ENCODE measurements around the gene DSE.
A peak's percentile ranks its signal among the peaks of the same experiment; 100 is the strongest.
"Not testable (repeated sequence)": the region's sequence is repeated elsewhere in the genome, so short reads cannot be mapped to it uniquely, and the experiment has no call there.

The DSE gene

DNA sequence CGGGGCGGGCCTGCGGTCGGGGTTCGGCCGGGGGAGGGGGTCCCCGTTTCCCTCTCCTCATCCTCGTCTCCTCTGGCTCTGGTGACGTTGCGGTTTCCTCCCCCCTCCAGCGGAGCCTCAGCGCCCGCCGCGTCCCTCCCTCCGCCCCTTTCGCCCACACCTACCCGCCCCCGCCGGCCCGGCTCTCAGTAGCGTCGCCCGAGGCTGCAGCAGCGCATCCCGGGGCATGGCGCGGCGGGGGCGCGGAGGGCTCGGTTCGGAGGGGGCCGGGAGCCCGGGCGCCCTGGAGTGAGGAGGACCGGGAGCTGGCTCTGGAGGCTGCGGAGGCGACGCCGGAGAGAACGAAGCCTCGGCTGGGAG is at the start of gene DSE:
Gene DSE (plus strand): TSS at position 188 of the 360 bp plus-strand sequence. CDS start 28,304 bp downstream, outside the sequence.
- no peaks in the 10 kb centered on the region for H3K9me3 Mint-ChIP-seq
- peak within 1 kb of the TSS; percentile 74 for H3K4me3 Mint-ChIP-seq
- DNase-seq (peak; percentile 60), ATAC-seq (peak; percentile 55)
- peaks cover 31% of the 10 kb centered on the region for H3K27me3 Mint-ChIP-seq
- no peaks in the 10 kb centered on the region for H3K36me3 Mint-ChIP-seq (ENCODE audit: low read depth)
- H3K27ac Mint-ChIP-seq = no peak within 1 kb of the TSS
- peaks cover 18% of the 10 kb centered on the region for H3K4me1 Mint-ChIP-seq

DNA sequence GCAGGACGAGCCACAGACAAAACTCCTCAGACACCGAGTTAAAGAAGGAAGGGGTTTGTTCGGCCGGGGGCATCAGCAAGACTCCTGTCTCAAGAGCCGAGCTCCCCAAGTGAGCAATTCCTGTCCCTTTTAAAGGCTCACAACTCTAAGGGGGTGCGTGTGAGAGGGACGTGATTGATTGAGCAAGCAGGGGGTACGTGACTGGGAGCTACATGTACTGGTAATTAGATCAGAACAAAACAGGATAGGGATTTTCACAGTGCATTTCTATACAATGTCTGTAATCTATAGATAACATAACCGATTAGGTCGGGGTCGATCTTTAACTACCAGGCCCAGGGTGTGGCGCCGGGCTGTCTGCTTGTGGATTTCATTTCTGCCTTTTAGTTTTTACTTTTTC is 48.8 kb upstream of the DSE start:
- not testable (repeated sequence) for H3K27ac Mint-ChIP-seq; DNase-seq; H3K9me3 Mint-ChIP-seq; H3K4me3 Mint-ChIP-seq; H3K27me3 Mint-ChIP-seq; ATAC-seq; H3K36me3 Mint-ChIP-seq (ENCODE audit: low read depth); H3K4me1 Mint-ChIP-seq

- H3K9me3 Mint-ChIP-seq = no peaks in the 10 kb centered on the region
- no peaks in the 10 kb centered on the region for H3K27me3 Mint-ChIP-seq
- no peak overlapping the region for H3K4me3 Mint-ChIP-seq
- DNase-seq = no peak
- H3K4me1 Mint-ChIP-seq = no peaks in the 10 kb centered on the region
- ATAC-seq = no peak
- H3K36me3 Mint-ChIP-seq (ENCODE audit: low read depth) = no peaks in the 10 kb centered on the region
- no peak overlapping the region for H3K27ac Mint-ChIP-seq
Observed at GRCh38 chr6:116323863-116324262, 46.9 kb upstream of the DSE start.

DNA sequence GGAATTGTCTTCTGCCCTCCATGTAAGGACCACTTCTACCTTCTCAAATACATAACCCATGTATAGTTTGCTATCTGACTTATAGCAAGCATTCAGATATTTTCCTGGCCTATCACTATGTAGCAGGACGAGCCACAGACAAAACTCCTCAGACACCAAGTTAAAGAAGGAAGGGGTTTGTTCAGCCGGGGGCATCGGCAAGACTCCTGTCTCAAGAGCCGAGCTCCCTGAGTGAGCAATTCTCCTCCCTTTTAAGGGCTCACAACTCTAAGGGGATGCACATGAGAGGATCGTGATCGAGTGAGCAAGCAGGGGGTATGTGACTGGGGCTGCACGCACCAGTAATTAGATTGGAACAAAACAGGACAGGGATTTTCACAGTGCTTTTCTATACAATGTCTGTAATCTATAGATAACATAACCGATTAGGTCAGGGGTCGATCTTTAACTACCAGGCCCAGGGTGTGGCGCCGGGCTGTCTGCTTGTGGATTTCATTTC is 45.1 kb upstream of the DSE start:
- ATAC-seq; H3K4me3 Mint-ChIP-seq; H3K9me3 Mint-ChIP-seq; H3K36me3 Mint-ChIP-seq (ENCODE audit: low read depth); DNase-seq; H3K4me1 Mint-ChIP-seq; H3K27ac Mint-ChIP-seq; H3K27me3 Mint-ChIP-seq: not testable (repeated sequence)

DNA sequence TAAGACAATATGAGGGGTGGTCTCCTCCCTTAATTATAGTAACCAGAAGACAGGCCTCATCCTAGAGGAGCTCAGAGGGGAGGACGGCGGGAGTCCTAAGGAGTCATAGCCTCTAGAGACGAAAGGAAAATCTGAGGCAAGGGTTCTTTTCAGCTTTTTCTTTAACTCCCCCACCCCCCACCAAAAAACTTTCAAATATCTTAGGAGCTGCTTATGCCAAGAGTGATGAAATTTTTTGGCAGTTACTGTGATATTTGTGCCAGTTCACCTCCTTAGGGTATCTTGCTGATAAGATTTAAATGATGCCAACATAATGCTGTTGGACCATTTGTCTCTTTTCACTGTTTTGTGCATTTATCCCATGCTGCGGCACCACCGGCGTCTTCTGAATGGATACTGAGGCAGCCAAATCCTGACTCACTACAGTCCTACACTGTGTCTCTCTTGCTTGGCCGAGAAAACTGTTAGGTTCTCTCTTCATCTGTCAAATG is 44.5 kb upstream of the DSE start:
- no peak overlapping the region for H3K4me3 Mint-ChIP-seq
- DNase-seq (no peak), ATAC-seq (no peak)
- H3K27me3 Mint-ChIP-seq = no peaks in the 10 kb centered on the region
- H3K36me3 Mint-ChIP-seq (ENCODE audit: low read depth) = no peaks in the 10 kb centered on the region
- no peaks in the 10 kb centered on the region for H3K9me3 Mint-ChIP-seq
- no peaks in the 10 kb centered on the region for H3K4me1 Mint-ChIP-seq
- no peak overlapping the region for H3K27ac Mint-ChIP-seq

DNA sequence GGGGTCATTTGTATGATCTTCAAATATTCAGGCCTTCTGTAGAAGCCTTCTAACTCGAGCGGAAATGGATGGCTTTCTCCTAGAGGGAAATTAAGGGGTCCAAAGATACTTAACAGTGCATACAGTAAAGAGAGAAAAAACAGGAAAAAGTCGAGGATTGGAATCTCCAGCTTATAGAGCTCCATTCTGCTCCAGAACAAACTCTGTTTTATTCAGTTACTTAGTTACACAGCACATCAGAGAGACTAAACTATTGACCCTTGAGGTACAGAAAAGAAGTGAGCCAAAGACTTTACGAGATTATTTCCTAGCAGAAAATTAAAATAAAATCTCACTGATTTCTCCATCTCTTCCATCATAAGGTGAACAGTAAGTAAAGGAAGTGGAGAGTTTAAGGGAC is 43.8 kb upstream of the DSE start:
- H3K9me3 Mint-ChIP-seq = no peaks in the 10 kb centered on the region
- no peaks in the 10 kb centered on the region for H3K36me3 Mint-ChIP-seq (ENCODE audit: low read depth)
- no peaks in the 10 kb centered on the region for H3K27me3 Mint-ChIP-seq
- no peaks in the 10 kb centered on the region for H3K4me1 Mint-ChIP-seq
- ATAC-seq = no peak
- no peak for DNase-seq
- H3K4me3 Mint-ChIP-seq = no peak overlapping the region
- H3K27ac Mint-ChIP-seq = no peak overlapping the region

GRCh38 chr6:116327803-116328527 is 42.8 kb upstream of the DSE start:
- Mint-ChIP-seq H3K27ac (no peak overlapping the region), H3K4me1 (no peaks in the 10 kb centered on the region), H3K4me3 (no peak overlapping the region), H3K27me3 (no peaks in the 10 kb centered on the region), H3K36me3 (ENCODE audit: low read depth) (no peaks in the 10 kb centered on the region), H3K9me3 (no peaks in the 10 kb centered on the region)
- ATAC-seq = no peak
- no peak for DNase-seq

DNA sequence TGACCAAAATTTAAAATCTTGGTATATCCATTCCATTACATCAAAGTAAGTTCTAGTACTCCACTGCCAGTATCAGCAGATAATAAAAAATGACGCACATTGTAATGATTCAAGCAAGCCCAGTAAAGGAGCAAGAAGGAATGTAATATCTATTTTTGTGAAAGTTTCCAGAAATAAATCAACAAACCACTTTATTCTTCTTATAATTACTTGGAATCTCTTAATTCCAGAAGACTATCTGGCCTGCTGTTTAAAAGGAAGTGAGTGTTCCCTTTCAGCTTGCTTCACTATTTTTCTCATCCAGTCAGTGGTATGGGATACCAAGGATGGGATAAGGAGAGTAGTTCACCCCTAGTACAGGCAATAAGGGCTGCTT is 42.2 kb upstream of the DSE start:
- Mint-ChIP-seq H3K36me3 (ENCODE audit: low read depth) (no peaks in the 10 kb centered on the region), H3K27ac (no peak overlapping the region), H3K4me1 (no peaks in the 10 kb centered on the region), H3K9me3 (no peaks in the 10 kb centered on the region), H3K27me3 (no peaks in the 10 kb centered on the region), H3K4me3 (no peak overlapping the region)
- no peak for ATAC-seq
- no peak for DNase-seq

GRCh38 chr6:116329156-116329555 is 41.6 kb upstream of the DSE start:
- Mint-ChIP-seq H3K36me3 (ENCODE audit: low read depth) (no peaks in the 10 kb centered on the region), H3K4me1 (no peaks in the 10 kb centered on the region), H3K27ac (no peak overlapping the region), H3K27me3 (no peaks in the 10 kb centered on the region), H3K9me3 (peaks cover 5% of the 10 kb centered on the region), H3K4me3 (no peak overlapping the region)
- ATAC-seq = no peak
- DNase-seq = no peak

DNA sequence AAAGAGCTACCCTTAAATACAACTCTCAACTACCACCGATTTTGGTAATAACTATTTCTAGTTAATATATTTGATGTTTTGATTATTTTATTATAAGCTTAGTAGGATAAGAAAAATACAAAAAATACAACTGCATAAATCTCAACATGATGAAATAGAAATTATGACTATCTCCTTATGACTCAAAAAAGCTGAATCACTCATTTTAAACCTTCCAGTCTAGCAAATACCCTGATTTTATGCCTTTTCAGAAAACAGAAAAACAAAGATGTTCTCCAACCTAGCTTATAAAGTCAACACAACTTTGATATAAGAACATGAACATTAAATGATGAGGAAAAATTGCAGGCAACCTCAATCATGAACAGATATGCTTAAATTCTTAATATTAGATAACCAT is 40.2 kb upstream of the DSE start:
- Mint-ChIP-seq H3K27me3 (no peaks in the 10 kb centered on the region), H3K9me3 (peaks cover 8% of the 10 kb centered on the region), H3K27ac (no peak overlapping the region), H3K36me3 (ENCODE audit: low read depth) (no peaks in the 10 kb centered on the region), H3K4me1 (no peaks in the 10 kb centered on the region), H3K4me3 (no peak overlapping the region)
- DNase-seq (no peak), ATAC-seq (no peak)

DNA sequence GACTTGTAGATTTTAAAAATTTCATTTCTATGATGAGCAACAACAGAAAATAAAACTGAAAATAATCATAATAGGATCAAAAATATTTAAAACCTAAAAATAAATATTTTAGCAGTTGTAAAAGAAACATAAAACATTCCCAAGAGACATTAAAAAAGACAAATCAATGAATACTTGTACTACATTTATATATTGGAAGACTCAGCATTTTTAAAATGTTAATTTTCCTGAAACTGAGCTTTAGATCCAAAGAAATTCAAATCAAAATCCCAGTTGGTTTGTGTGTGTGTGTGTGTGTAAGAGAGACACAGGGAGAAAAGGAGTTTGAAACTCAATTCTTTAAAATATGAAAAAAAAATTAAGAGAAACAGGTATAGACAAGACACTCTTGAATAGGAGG is 38.7 kb upstream of the DSE start:
- Mint-ChIP-seq H3K27ac (no peak overlapping the region), H3K36me3 (ENCODE audit: low read depth) (no peaks in the 10 kb centered on the region), H3K4me3 (no peak overlapping the region), H3K9me3 (peaks cover 8% of the 10 kb centered on the region), H3K27me3 (no peaks in the 10 kb centered on the region), H3K4me1 (no peaks in the 10 kb centered on the region)
- no peak for ATAC-seq
- DNase-seq = no peak

- H3K4me3 Mint-ChIP-seq; H3K27me3 Mint-ChIP-seq; H3K27ac Mint-ChIP-seq; ATAC-seq; DNase-seq; H3K36me3 Mint-ChIP-seq (ENCODE audit: low read depth); H3K4me1 Mint-ChIP-seq; H3K9me3 Mint-ChIP-seq: not testable (repeated sequence)
Observed at GRCh38 chr6:116334638-116335409, 35.9 kb upstream of the DSE start.

DNA sequence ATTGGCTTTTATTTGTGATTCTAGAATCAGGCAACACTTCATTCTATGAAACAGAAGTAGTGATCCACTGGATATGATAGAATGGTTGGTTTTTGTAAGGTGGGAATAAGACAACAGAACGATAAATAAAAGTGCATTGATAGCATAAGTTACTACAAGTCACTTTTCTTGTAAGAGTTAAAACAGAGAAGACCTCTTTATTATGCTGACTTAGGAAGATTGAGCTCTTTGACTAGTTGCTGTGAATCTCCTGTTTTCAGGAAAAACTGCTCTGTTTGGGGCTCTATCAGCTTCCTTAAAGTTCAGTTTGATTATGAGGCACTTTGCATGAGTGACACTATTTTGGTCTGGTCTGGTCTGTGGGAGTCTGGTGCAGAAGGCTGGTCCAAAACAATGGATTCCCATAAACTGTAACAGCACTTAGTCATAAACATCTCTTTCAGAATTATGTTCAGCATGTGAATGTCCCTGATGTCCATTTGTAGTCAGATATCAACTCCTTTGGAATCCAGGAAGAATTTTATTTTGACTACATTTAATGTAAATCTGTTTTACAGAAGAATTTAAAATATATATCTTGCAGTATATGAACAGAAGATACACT is 35.0 kb upstream of the DSE start:
- H3K27ac Mint-ChIP-seq = no peak overlapping the region
- no peaks in the 10 kb centered on the region for H3K27me3 Mint-ChIP-seq
- H3K9me3 Mint-ChIP-seq = peaks cover 8% of the 10 kb centered on the region
- ATAC-seq (no peak), DNase-seq (no peak)
- no peak overlapping the region for H3K4me3 Mint-ChIP-seq
- no peaks in the 10 kb centered on the region for H3K4me1 Mint-ChIP-seq
- H3K36me3 Mint-ChIP-seq (ENCODE audit: low read depth) = no peaks in the 10 kb centered on the region

GRCh38 chr6:116338943-116339342 is 31.8 kb upstream of the DSE start:
- DNase-seq (no peak), ATAC-seq (no peak)
- H3K4me1 Mint-ChIP-seq = no peaks in the 10 kb centered on the region
- H3K27ac Mint-ChIP-seq = no peak overlapping the region
- H3K27me3 Mint-ChIP-seq = no peaks in the 10 kb centered on the region
- H3K9me3 Mint-ChIP-seq = peaks cover 13% of the 10 kb centered on the region
- no peak overlapping the region for H3K4me3 Mint-ChIP-seq
- peaks cover 7% of the 10 kb centered on the region for H3K36me3 Mint-ChIP-seq (ENCODE audit: low read depth)

DNA sequence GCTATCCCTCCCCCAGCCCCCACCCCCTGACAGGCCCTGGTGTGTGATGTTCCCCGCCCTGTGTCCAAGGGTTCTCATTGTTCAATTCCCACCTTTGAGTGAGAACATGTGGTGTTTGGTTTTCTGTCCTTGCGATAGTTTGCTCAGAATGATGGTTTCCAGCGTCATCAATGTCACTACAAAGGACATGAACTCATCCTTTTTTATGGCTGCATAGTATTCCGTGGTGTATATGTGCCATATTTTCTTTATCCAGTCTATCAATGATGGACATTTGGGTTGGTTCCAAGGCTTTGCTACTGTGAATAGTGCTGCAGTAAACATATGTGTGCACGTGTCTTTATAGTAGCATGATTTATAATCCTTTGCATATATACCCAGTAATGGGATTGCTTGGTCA is 30.1 kb upstream of the DSE start:
- not testable (repeated sequence) for H3K27me3 Mint-ChIP-seq; H3K27ac Mint-ChIP-seq; ATAC-seq; DNase-seq; H3K4me1 Mint-ChIP-seq; H3K36me3 Mint-ChIP-seq (ENCODE audit: low read depth); H3K4me3 Mint-ChIP-seq
- peaks cover 20% of the 10 kb centered on the region for H3K9me3 Mint-ChIP-seq

All from activated naive CD8-positive, alpha-beta T cell treated with anti-CD3 and anti-CD28 coated beads, Interleukin-2, amount 50 U/mL, for 24 hours (primary cell).